SU-DHL-6 (cell line): Measurements from ENCODE around the gene LSR.

Source experiments
- EZH2phosphoT487 ChIP-seq: fragments of 200-600 bp; sonication (generic), shearing (Covaris generic); conservative IDR thresholded peaks from 2 replicates; pipeline ENCODE4 v1.6.1; 2018; ENCODE audit warnings: mild to moderate bottlenecking, antibody characterized with exemption, low read length, moderate library complexity, mixed read lengths
- TF ChIP-seq, protein P1 (sequence below): fragments of 200-600 bp; sonication (generic); IDR thresholded peaks from one replicate; pipeline ENCODE4 v1.5.1; 2017; ENCODE audit warnings: antibody characterized with exemption, mild to moderate bottlenecking, low read length, moderate library complexity; ENCODE audit not compliant: insufficient read depth, poor library complexity, severe bottlenecking

DNA sequence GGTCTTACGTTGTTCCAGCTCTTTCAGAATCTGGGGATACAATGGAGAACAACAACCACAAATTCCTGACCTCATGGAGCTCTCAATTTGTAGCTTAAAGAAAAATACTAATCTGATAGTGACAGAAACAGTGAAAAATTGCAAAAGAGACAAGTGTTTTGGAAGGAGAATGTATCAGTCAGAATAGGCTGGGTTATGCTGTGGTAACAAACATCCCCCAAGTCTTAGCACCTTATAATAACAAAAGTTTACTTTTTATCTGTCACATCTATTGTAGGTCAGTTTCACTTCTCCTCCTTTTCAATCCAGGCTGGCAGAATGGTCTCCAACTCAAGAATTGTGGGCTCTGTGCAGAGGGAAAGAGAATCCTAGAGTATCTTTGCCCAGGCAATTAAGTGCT lies 29.8 kb upstream of the LSR start:
- TF ChIP-seq, protein P1, sequence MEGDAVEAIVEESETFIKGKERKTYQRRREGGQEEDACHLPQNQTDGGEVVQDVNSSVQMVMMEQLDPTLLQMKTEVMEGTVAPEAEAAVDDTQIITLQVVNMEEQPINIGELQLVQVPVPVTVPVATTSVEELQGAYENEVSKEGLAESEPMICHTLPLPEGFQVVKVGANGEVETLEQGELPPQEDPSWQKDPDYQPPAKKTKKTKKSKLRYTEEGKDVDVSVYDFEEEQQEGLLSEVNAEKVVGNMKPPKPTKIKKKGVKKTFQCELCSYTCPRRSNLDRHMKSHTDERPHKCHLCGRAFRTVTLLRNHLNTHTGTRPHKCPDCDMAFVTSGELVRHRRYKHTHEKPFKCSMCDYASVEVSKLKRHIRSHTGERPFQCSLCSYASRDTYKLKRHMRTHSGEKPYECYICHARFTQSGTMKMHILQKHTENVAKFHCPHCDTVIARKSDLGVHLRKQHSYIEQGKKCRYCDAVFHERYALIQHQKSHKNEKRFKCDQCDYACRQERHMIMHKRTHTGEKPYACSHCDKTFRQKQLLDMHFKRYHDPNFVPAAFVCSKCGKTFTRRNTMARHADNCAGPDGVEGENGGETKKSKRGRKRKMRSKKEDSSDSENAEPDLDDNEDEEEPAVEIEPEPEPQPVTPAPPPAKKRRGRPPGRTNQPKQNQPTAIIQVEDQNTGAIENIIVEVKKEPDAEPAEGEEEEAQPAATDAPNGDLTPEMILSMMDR, result no peak
- no peak for TF ChIP-seq EZH2phosphoT487
